Stimulated activated naive CD8-positive, alpha-beta T cell treated with anti-CD3 and anti-CD28 coated beads, Interleukin-15, Interleukin-2, amounts not matched to agents 100 U/mL and 50 U/mL, for 24 hours (primary cell): ENCODE results near the gene SPOPL.
"Not testable (repeated sequence)": the region's sequence is repeated elsewhere in the genome, so short reads cannot be mapped to it uniquely, and the experiment has no call there.

Source experiments
- ATAC-seq: fragments of 150-1000 bp; cut with Tn5 transposase; one replicate; pipeline ENCODE4 v1.10.0; 2021
- DNase-seq: peaks from one replicate; pipeline ENCODE4 v3.0.0; 2021

Gene SPOPL

GRCh38 chr2:138494265-138494966 is 7.2 kb upstream of the SPOPL start:
- DNase-seq (no peak), ATAC-seq (peak; percentile 69)

- no peak for ATAC-seq
These were observed 6.2 kb upstream of the SPOPL start for GRCh38 chr2:138495384-138495783.

GRCh38 chr2:138496096-138496651 is 5.4 kb upstream of the SPOPL start:
- no peak for DNase-seq
- ATAC-seq = no peak

More at GRCh38 chr2:138495384-138495783, 6.2 kb upstream of the SPOPL start:
- no peak for DNase-seq

DNA sequence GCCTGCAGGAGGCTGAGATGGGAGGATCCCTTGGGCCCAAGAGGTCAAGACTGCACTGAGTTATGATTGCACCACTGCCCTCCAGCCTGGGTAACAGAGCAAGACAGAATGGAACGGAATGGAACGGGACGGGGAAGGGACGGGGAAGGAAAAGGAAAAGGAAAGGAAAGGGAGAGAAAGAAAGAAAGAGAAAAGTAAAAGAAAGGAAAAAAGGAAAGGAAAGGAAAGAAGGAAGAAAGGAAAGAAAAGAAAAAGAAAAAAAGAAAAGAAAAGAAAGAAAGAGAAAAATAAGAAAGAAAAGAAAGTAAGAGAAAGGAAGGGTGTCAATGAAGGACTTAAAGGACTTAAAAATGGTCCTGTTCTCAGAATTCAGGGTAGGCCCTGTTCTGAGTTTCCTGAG is 4.3 kb upstream of the SPOPL start:
- ATAC-seq (no peak), DNase-seq (no peak)

GRCh38 chr2:138499684-138500083 is 1.9 kb upstream of the SPOPL start:
- ATAC-seq (no peak), DNase-seq (no peak)

DNA sequence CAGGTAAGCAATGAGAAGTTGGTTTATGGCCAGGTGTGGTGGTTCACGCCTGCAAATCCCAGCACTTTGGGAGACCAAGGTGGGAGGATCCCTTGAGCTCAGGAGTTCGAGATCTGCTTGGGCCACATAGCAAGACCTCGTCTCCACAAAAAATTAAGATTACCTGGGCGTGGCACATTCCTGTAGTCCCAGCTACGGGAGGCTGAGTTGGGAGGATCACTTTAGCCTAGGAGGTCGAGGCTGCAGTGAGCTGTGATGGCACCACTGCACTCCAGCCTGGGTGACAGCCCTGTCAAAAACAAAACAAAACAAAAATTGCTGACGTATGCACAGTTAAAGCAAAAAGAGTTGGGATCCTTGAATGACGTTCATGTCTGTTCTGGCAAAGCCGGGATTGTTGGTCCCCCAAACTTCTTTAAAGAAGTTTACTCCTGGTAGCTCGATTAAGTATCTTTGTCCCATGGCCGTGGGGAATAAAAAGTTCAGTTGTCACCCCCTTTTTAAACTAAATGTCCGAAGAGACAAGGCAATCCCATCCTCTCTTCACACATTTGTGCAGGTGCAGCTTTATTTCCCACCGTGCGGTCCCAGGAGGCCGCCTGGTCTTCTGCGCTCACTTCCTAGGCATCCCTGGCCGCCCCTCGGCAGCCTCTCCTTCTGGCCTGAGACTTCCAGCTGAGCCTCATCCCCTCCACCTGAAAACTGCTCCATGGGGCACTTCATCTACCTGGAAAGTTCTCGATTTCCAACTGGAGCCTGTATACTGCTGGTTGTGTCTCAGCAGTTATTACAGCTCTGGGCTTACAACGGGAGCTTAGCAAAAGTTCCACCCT is 762 bp upstream of the SPOPL start:
- DNase-seq (no peak), ATAC-seq (no peak)

DNA sequence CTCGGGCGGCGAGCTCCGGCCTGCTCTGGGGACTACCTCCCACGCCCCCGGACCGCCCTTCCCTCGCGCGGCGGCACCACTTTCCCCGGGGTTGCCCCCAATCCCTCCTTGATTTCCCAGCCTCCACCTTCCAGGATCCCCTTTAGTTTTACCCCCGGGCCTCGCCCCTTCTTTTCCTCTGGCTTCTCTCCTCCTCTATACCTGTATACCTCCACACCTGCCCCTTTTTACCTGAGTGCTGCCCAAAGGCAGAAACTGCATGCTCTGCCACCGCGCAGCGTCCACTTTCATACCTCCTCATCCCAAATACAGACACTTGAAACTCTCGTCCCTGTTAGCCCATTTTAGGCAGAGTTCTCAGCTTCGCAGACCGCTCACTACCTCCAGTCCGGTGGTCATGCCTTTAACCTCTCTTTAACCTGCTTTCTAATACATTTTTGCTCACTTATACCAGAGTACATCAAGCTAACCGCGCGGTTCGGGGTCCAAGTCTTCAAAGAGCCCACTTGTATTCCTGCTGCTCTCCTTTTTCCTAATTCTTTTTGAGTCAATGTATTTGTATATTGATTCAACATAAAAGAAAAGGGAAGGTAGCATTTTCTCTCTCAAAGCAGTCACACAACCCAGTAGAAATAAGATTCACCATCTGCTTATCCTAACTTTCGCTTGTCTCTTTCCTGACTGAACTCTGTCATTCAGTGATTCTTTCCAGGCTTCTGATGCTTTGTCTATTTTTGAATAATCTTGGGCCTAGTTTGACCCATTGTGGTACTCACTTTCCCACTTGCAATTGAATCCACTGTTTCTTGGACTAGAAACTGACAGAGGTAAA is 901 bp downstream of the SPOPL start:
- DNase-seq = no peak
- no peak for ATAC-seq

DNA sequence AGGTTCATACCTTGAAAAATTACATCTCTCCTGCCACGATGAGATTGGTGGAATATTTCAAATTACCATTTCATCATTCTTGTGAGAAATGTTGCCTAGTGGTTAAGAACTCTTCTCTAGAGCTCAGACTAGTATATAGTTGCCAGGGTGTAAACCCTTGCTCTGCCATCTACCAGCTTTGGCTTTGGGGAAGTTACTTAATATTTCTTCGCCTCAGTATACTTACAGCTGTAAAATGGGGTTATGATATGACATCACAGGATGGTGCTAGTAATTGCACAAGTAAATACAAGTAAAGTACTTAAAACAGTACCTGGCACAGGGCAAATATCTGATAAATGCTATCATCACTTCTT is 1.5 kb downstream of the SPOPL start:
- ATAC-seq = peak; percentile 41
- DNase-seq = no peak

GRCh38 chr2:138503652-138504051 is 2.1 kb downstream of the SPOPL start:
- ATAC-seq = peak; percentile 39
- DNase-seq = no peak

- DNase-seq = no peak
- ATAC-seq = no peak
These were observed 2.5 kb downstream of the SPOPL start for GRCh38 chr2:138504092-138504491.

GRCh38 chr2:138504546-138505235 is 3.1 kb downstream of the SPOPL start:
- DNase-seq (no peak), ATAC-seq (no peak)

DNA sequence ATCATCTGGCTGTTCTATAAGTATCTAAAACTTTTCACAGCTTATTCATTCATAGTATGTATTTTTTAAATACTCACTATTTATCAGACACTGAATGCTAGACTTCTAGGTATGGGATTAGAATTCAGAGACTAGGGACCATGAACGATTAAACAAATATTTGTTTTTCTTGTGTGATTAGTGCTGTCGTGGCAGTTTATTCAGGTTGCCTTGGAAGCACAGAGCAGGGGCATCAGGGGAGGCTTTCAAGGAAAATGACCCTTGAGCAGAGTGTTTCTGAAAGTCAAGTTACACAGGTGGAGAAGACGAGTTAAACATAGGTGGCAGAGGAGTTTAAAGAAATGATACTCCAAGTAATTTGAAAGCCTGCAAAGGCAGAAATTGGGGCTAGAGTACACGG is 5.7 kb downstream of the SPOPL start:
- no peak for DNase-seq
- no peak for ATAC-seq

GRCh38 chr2:138510319-138510718 is 8.7 kb downstream of the SPOPL start:
- ATAC-seq (no peak), DNase-seq (no peak)

DNA sequence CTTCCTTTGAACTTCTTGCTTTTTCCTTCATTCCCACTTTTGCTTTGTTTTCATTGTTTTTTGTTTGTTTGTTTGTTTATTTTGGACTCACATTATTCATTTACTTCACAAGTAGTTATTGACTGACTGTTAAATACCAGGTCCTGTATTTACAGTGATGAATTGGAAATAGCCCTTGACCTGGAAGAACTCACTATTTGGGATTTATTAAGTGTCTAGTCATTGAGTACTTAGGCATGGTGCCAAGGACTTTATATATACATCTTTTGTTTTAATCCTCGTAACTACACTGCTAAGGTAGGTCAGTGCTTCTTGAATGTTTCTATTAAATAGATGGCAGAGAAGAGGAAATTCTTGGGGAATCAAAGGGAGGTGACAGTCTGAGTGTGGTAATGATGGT is 11.1 kb downstream of the SPOPL start:
- ATAC-seq (no peak), DNase-seq (no peak)

GRCh38 chr2:138514173-138514572 is 12.6 kb downstream of the SPOPL start:
- ATAC-seq (no peak), DNase-seq (no peak)

GRCh38 chr2:138515092-138515491 is 13.5 kb downstream of the SPOPL start:
- ATAC-seq (no peak), DNase-seq (no peak)

- ATAC-seq (peak; percentile 52), DNase-seq (no peak)
These were observed 14.6 kb downstream of the SPOPL start for GRCh38 chr2:138516030-138516704.

DNA sequence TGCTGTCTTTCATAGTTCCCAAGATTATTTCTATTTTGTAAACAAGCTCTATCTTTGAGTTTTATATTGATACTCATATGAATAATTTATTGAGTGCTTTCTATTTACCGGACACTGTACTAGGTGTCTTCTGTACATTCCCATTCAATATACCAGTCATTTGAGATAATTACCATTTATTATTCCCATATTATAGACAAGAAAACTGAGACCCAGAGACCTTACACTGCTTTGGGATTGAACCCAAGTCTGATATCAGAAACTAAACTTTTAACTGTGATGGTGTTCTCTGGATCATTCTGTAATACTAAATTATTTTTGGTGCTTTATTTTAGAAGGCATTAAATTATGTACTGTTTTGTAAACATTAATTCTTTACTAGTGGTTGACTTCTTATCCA is 17.3 kb downstream of the SPOPL start:
- DNase-seq = no peak
- no peak for ATAC-seq

DNA sequence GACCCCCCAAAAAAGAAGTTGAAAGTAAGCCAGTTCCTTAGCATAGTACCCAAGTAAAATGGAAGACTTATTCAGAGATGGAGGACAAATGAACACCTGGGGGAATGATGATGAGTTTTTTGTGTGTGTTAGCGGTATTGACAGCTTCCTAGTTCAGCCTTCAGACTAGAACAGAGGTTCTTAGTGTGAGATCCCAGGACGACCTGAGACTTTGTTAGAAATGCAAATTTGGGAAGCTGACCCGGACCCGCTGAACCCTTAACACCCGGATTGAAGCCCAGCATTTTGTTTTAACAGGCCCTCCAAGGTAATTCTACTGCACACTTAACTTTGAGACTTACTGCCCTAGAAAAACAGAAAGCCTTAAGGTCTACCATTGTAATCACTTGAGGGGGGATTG is 20.3 kb downstream of the SPOPL start:
- no peak for ATAC-seq

GRCh38 chr2:138522556-138522955 is 21.0 kb downstream of the SPOPL start:
- DNase-seq = no peak
- ATAC-seq = no peak

More for the DNA sequence above, 20.3 kb downstream of the SPOPL start:
- DNase-seq = no peak

DNA sequence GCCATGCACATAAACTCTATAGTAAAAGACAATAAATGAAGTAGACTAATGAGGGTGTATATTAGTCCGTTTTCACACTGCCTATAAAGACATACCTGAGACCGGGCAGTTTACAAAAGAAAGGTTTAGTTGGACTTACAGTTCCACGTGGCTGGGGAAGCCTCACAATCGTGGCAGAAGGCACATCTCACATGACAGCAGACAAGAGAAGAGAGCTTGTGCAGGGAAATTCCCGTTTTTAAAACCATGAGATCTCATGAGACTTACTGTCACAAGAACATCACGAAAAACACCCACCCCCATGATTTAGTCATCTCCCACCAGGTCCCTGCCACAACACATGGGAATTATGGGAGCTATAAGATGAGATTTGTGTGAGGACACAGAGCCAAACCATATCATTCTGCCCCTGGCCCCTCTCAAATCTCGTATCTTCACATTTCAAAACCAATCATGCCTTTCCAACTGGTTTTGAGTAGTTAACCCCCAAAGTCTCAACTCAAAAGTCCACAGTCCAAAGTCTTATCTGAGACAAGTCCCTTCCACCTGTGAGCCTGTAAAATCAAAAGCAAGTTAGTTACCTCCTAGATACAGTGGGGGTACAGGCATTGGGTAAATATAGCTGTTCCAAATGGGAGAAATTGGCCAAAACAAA is 21.6 kb downstream of the SPOPL start:
- ATAC-seq, DNase-seq: not testable (repeated sequence)
